ENCODE measurements around the gene CREG1. TPM values are rescaled to one million over a fixed set of nuclear protein-coding genes. Genes with fewer than 3 reads are reported as not detected.

The CREG1 gene
- total and polyA plus RNA-seq, 8 donors: 21.4 to 48.1 (median 40.1) TPM

- DNase-seq (no peak), FAIRE-seq (no peak), ATAC-seq (no peak)
- Histone ChIP-seq H3K4me3 (no peak overlapping the region), H3K36me3 (no peaks in the 10 kb centered on the region), H3K27ac (no peak overlapping the region), H3K27me3 (peaks cover 0 to 4% (median 0%) of the 10 kb centered on the region in 4 donors), H3K4me1 (no peaks in the 10 kb centered on the region), H3K9me3 (no peaks in the 10 kb centered on the region)
- intact Hi-C loops (cut with DNase I): loop anchor here in 1 of 3 donors (10.0 kb wide), 1 partner anchor 90 kb away; no protein-coding TSS in a partner anchor
- 64 to 65% methylated on average over 6 of the region's 6 CpGs for WGBS, 2 donors
- no peak for TF ChIP-seq CTCF (IDR thresholded peaks at IDR 0.05)
Observed at GRCh38 chr1:167594822-167595221, 41.3 kb upstream of the CREG1 start.

GRCh38 chr1:167593860-167594259 lies 40.3 kb upstream of the CREG1 start:
- intact Hi-C loops (cut with DNase I): loop anchor here in 1 of 3 donors (10.0 kb wide), 1 partner anchor 91 kb away; no protein-coding TSS in a partner anchor
- no peaks in the 10 kb centered on the region for H3K9me3 ChIP-seq
- no peak for FAIRE-seq
- H3K4me1 ChIP-seq: no peaks in the 10 kb centered on the region
- peaks cover 0 to 4% (median 0%) of the 10 kb centered on the region in 4 donors for H3K27me3 ChIP-seq
- no peak for TF ChIP-seq CTCF (IDR thresholded peaks at IDR 0.05)
- H3K36me3 ChIP-seq: no peaks in the 10 kb centered on the region
- no peak overlapping the region for H3K4me3 ChIP-seq
- WGBS, 2 donors: 63 to 83% methylated on average over 5 of the region's 5 CpGs
- no peak overlapping the region for H3K27ac ChIP-seq
- ATAC-seq: no peak
- no peak for DNase-seq

- H3K27me3 ChIP-seq: peaks cover 0 to 4% (median 0%) of the 10 kb centered on the region in 4 donors
- intact Hi-C loops (cut with DNase I): loop anchor here in 1 of 3 donors (10.0 kb wide), 1 partner anchor 92 kb away; no protein-coding TSS in a partner anchor
- FAIRE-seq (no peak), DNase-seq (no peak), ATAC-seq (no peak)
- no peaks in the 10 kb centered on the region for H3K9me3 ChIP-seq
- TF ChIP-seq CTCF (IDR thresholded peaks at IDR 0.05): no peak
- no peaks in the 10 kb centered on the region for H3K4me1 ChIP-seq
- H3K27ac ChIP-seq: no peak overlapping the region
- no peaks in the 10 kb centered on the region for H3K36me3 ChIP-seq
- no peak overlapping the region for H3K4me3 ChIP-seq
Observed at GRCh38 chr1:167592475-167592874, 38.9 kb upstream of the CREG1 start.

GRCh38 chr1:167588361-167588760 lies 34.8 kb upstream of the CREG1 start:
- no peak overlapping the region for H3K27ac ChIP-seq
- no peaks in the 10 kb centered on the region for H3K4me1 ChIP-seq
- H3K27me3 ChIP-seq: no peaks in the 10 kb centered on the region
- no peaks in the 10 kb centered on the region for H3K36me3 ChIP-seq
- WGBS, 2 donors: 63 to 87% methylated on average over 2 of the region's 2 CpGs
- intact Hi-C loops (cut with DNase I): no loop called here
- H3K4me3 ChIP-seq: no peak overlapping the region
- ATAC-seq: peak in 1 of 4 donors; percentile 22
- no peak for DNase-seq
- no peak for FAIRE-seq
- no peaks in the 10 kb centered on the region for H3K9me3 ChIP-seq
- no peak for TF ChIP-seq CTCF (IDR thresholded peaks at IDR 0.05)

- Histone ChIP-seq H3K4me1 (no peaks in the 10 kb centered on the region), H3K36me3 (no peaks in the 10 kb centered on the region), H3K27me3 (no peaks in the 10 kb centered on the region), H3K4me3 (no peak overlapping the region), H3K27ac (no peak overlapping the region), H3K9me3 (no peaks in the 10 kb centered on the region)
- no peak for DNase-seq
- 76 to 88% methylated on average over 1 of the region's 1 CpG for WGBS, 2 donors
- intact Hi-C loops (cut with DNase I): no loop called here
- no peak for FAIRE-seq
- no peak for TF ChIP-seq CTCF (IDR thresholded peaks at IDR 0.05)
- no peak for ATAC-seq
Observed at GRCh38 chr1:167587872-167588271, 34.3 kb upstream of the CREG1 start.
